ENCODE measurements around the gene SNCA. TPM values are rescaled to one million over a fixed set of nuclear protein-coding genes. Genes with fewer than 3 reads are reported as not detected.

The SNCA gene
- total RNA-seq, 1 experiment from 2014 or later = 29.1 TPM

- H3K36me3 Mint-ChIP-seq (ENCODE audit: insufficient read depth, unreplicated experiment) = no peaks in the 10 kb centered on the region
- CTCF ChIA-PET = interaction anchor here (0.5 to 0.7 kb wide), 2 partner anchors 21 to 51 kb away, joined by 3 read pairs; no protein-coding TSS in a partner anchor
- H3K9me3 Mint-ChIP-seq (ENCODE audit: unreplicated experiment) = peaks cover under 1% of the 10 kb centered on the region
- H3K4me1 Mint-ChIP-seq (ENCODE audit: insufficient read depth, unreplicated experiment) = peaks cover 10% of the 10 kb centered on the region
- no peak overlapping the region for H3K27ac Mint-ChIP-seq (ENCODE audit: low read depth, unreplicated experiment)
- intact Hi-C loops (cut with micrococcal nuclease) = no loop called here
- no TSS peak for BruUV-seq (replicated peaks)
- peak; percentile 3 for DNase-seq (ENCODE audit: unreplicated experiment)
- TF ChIP-seq CTCF (IDR thresholded peaks at IDR 0.05; ENCODE audit: unreplicated experiment) = no peak
- no peaks in the 10 kb centered on the region for H3K27me3 Mint-ChIP-seq (ENCODE audit: insufficient read depth, unreplicated experiment)
- no peak overlapping the region for H3K4me3 Mint-ChIP-seq (ENCODE audit: unreplicated experiment)
- POLR2A ChIA-PET = interaction anchor here (0.6 to 0.8 kb wide), 4 partner anchors 13 to 122 kb away, joined by 3 read pairs; no protein-coding TSS in a partner anchor
Measured at GRCh38 chr4:89784686-89785231, 52.2 kb downstream of the SNCA start.

- POLR2A ChIA-PET = interaction anchor here (0.6 to 1.3 kb wide), 2 partner anchors 10 to 23 kb away, joined by 3 to 4 read pairs; no protein-coding TSS in a partner anchor
- DNase-seq (ENCODE audit: unreplicated experiment) = peak; percentile 2
- CTCF ChIA-PET = interaction anchor here (1.0 kb wide), 1 partner anchor 11 kb away, joined by 3 read pairs; no protein-coding TSS in a partner anchor
- H3K4me3 Mint-ChIP-seq (ENCODE audit: unreplicated experiment) = no peak overlapping the region
- BruUV-seq (replicated peaks) = no TSS peak
- H3K4me1 Mint-ChIP-seq (ENCODE audit: insufficient read depth, unreplicated experiment) = no peaks in the 10 kb centered on the region
- TF ChIP-seq CTCF (IDR thresholded peaks at IDR 0.05; ENCODE audit: unreplicated experiment) = no peak
- H3K27me3 Mint-ChIP-seq (ENCODE audit: insufficient read depth, unreplicated experiment) = no peaks in the 10 kb centered on the region
- no peak overlapping the region for H3K27ac Mint-ChIP-seq (ENCODE audit: low read depth, unreplicated experiment)
- intact Hi-C loops (cut with micrococcal nuclease) = no loop called here
- peaks cover 14% of the 10 kb centered on the region for H3K9me3 Mint-ChIP-seq (ENCODE audit: unreplicated experiment)
- no peaks in the 10 kb centered on the region for H3K36me3 Mint-ChIP-seq (ENCODE audit: insufficient read depth, unreplicated experiment)
Measured at GRCh38 chr4:89781321-89781720, 55.6 kb downstream of the SNCA start.

- H3K9me3 Mint-ChIP-seq (ENCODE audit: unreplicated experiment) = peaks cover 20% of the 10 kb centered on the region
- H3K4me1 Mint-ChIP-seq (ENCODE audit: insufficient read depth, unreplicated experiment) = no peaks in the 10 kb centered on the region
Measured at GRCh38 chr4:89773805-89774204, 63.2 kb downstream of the SNCA start.

GRCh38 chr4:89769856-89770255 lies 67.1 kb downstream of the SNCA start:
- Mint-ChIP-seq H3K9me3 (ENCODE audit: unreplicated experiment) (peaks cover 15% of the 10 kb centered on the region), H3K4me3 (ENCODE audit: unreplicated experiment) (no peak overlapping the region), H3K36me3 (ENCODE audit: insufficient read depth, unreplicated experiment) (peaks cover 8% of the 10 kb centered on the region), H3K27me3 (ENCODE audit: insufficient read depth, unreplicated experiment) (no peaks in the 10 kb centered on the region), H3K27ac (ENCODE audit: low read depth, unreplicated experiment) (no peak overlapping the region), H3K4me1 (ENCODE audit: insufficient read depth, unreplicated experiment) (peaks cover 6% of the 10 kb centered on the region)
- no TSS peak for BruUV-seq (replicated peaks)
- intact Hi-C loops (cut with micrococcal nuclease) = no loop called here
- ChIA-PET CTCF (no interaction called here), POLR2A (interaction anchor here (1.5 kb wide), 1 partner anchor 16 kb away, joined by 6 read pairs; no protein-coding TSS in a partner anchor)
- TF ChIP-seq CTCF (IDR thresholded peaks at IDR 0.05; ENCODE audit: unreplicated experiment) = no peak
- DNase-seq (ENCODE audit: unreplicated experiment) = no peak

More at GRCh38 chr4:89773805-89774204, 63.2 kb downstream of the SNCA start:
- H3K36me3 Mint-ChIP-seq (ENCODE audit: insufficient read depth, unreplicated experiment) = peaks cover 8% of the 10 kb centered on the region
- no peak overlapping the region for H3K27ac Mint-ChIP-seq (ENCODE audit: low read depth, unreplicated experiment)
- intact Hi-C loops (cut with micrococcal nuclease) = no loop called here
- BruUV-seq (replicated peaks) = no TSS peak
- DNase-seq (ENCODE audit: unreplicated experiment) = no peak
- CTCF ChIA-PET = no interaction called here
- TF ChIP-seq CTCF (IDR thresholded peaks at IDR 0.05; ENCODE audit: unreplicated experiment) = no peak
- no peaks in the 10 kb centered on the region for H3K27me3 Mint-ChIP-seq (ENCODE audit: insufficient read depth, unreplicated experiment)
- no peak overlapping the region for H3K4me3 Mint-ChIP-seq (ENCODE audit: unreplicated experiment)
- POLR2A ChIA-PET = no interaction called here
